Measurements from ENCODE around the gene GANC. TPM values are rescaled to one million over a fixed set of nuclear protein-coding genes. Genes with fewer than 3 reads are reported as not detected.

The GANC gene, protein sequence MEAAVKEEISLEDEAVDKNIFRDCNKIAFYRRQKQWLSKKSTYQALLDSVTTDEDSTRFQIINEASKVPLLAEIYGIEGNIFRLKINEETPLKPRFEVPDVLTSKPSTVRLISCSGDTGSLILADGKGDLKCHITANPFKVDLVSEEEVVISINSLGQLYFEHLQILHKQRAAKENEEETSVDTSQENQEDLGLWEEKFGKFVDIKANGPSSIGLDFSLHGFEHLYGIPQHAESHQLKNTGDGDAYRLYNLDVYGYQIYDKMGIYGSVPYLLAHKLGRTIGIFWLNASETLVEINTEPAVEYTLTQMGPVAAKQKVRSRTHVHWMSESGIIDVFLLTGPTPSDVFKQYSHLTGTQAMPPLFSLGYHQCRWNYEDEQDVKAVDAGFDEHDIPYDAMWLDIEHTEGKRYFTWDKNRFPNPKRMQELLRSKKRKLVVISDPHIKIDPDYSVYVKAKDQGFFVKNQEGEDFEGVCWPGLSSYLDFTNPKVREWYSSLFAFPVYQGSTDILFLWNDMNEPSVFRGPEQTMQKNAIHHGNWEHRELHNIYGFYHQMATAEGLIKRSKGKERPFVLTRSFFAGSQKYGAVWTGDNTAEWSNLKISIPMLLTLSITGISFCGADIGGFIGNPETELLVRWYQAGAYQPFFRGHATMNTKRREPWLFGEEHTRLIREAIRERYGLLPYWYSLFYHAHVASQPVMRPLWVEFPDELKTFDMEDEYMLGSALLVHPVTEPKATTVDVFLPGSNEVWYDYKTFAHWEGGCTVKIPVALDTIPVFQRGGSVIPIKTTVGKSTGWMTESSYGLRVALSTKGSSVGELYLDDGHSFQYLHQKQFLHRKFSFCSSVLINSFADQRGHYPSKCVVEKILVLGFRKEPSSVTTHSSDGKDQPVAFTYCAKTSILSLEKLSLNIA (N-terminal part only)
- total RNA-seq: 12.9 TPM

DNA sequence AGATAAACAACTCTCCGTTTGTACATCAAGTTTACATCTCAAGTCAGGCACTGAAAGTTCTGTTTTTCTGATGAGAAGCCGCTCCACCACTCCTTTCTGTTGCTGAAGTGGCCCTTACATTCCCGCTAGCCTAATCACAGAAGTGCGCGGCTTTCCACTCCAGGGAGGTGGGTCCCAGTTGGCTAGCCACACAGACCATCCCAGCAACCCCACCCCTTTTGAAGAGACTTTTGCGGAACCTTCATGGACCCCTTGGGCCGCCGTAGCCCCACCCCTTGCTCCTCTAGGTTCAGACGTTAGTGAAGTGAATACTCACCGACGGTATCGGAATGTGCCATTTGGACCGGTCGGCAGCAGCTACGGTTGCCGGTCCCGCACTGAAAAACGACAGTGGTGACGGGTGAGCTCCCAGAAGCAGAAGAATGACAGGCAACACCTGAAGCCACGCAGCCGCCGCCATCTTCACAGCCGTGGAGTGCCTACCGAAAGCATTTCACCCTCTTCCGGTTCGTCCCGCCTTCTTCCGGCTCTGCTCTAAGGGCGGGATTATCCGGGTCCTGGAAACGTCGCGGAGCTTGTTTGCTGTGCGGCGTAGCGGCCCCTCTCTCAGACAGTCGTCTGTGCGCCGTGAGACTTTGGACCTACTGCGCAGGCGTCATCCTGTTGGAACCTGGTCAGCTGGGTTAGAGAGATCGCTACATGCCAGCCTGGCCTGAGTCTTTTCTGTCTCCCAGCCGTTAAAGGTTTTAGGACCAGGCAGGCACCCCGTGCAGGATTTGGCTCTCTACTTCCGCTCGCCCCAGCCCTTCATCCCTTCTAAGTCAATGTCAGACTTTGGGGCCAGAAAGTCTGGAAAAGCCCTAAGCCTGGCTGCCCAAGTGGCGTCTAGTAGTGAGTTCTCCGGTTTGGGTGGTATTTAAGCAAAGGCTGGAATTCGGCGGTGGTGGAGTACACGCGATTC, at the start of gene GANC, which contains the start of gene TMEM87A:
Gene GANC, plus strand, starts transcription at position 263 of the 961 bp plus-strand sequence. CDS start 1,281 bp downstream, outside the sequence.
Gene TMEM87A, minus strand, starts transcription at position 495 of the 961 bp plus-strand sequence. Its CDS starts 35 bp downstream, at position 460.

DNA sequence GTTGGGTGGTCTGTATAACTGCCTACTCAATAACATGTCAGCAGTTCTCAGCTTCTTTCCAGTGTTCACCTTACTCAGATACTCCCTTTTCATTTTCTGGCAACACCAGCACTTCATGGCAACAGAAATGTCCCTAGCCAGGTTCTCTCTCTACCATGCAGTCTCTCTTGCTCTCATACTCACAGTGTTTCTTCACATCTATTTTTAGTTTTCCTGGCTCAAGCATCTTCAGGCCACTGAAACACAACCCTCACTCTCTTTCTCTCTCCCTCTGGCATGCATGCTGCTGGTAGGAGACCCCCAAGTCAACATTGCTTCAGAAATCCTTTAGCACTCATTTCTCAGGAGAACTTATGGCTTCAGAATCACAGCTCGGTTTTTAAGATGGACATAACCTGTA, 86.2 kb downstream of the GANC start, which contains the start of gene CAPN3:
Gene CAPN3, plus strand, starts transcription at position 253 of the 400 bp plus-strand sequence. CDS start 305 bp downstream, outside the sequence.

Other genes with a start within 250 kb of the GANC start
- gene PLA2G4D, start 178.6 kb upstream of the GANC start, total RNA-seq: under 0.01 TPM
- gene PLA2G4F, start 116.6 kb upstream of the GANC start, total RNA-seq: not detected
- gene VPS39, start 64.9 kb upstream of the GANC start, total RNA-seq: 56.5 TPM
- gene TMEM87A, start 232 bp downstream of the GANC start, total RNA-seq: 75.4 TPM
- 2.5 TPM for gene CAPN3, start 86.3 kb downstream of the GANC start, total RNA-seq
- 63.9 TPM for gene ZNF106, start 217.9 kb downstream of the GANC start, total RNA-seq
- 30.2 TPM for gene SNAP23, start 222.4 kb downstream of the GANC start, total RNA-seq